GM21619 (cell line): ENCODE measurements around the gene COMMD2.

ENCODE experiments used
- ATAC-seq: cut with Tn5 transposase; IDR thresholded peaks from one replicate; pipeline ENCODE4 v1.9.1; 2021; ENCODE audit not compliant: unreplicated experiment

Gene COMMD2

GRCh38 chr3:149705416-149705815 lies 46.9 kb downstream of the COMMD2 start:
- no peak for ATAC-seq

GRCh38 chr3:149703466-149703865 lies 48.8 kb downstream of the COMMD2 start:
- ATAC-seq = no peak

GRCh38 chr3:149702691-149703441 lies 49.4 kb downstream of the COMMD2 start:
- ATAC-seq = no peak

GRCh38 chr3:149701977-149702350 lies 50.3 kb downstream of the COMMD2 start:
- no peak for ATAC-seq

GRCh38 chr3:149701206-149701976 lies 50.9 kb downstream of the COMMD2 start:
- peak; percentile 43 for ATAC-seq
